GM23338 (cell line): ENCODE results near the gene RPL12. TPM values are rescaled to one million over a fixed set of nuclear protein-coding genes. Genes with fewer than 3 reads are reported as not detected.

Experiments used
- ATAC-seq: fragments of 200-7000 bp; cut with Tn5 transposase; 3 replicates; pipeline ENCODE4 v1.9.1; 2020
- DNase-seq: peaks from one replicate; pipeline ENCODE4 v3.0.0-alpha.2; 2015; ENCODE audit warnings: low spot score
- H2AFZ ChIP-seq: fragments of 200-600 bp; sonication (generic); 2 replicates; pipeline ENCODE4 v1.8.0; 2016; ENCODE audit warnings: antibody characterized with exemption, mild to moderate bottlenecking, moderate library complexity
- H3F3A ChIP-seq: fragments of 200-600 bp; sonication (generic); replicated peaks from 2 replicates; pipeline ENCODE4 v1.8.0; 2017; ENCODE audit warnings: antibody characterized with exemption, mixed run types, low read depth
- H3K27ac ChIP-seq: fragments of 200-600 bp; sonication (generic); 2 replicates; pipeline ENCODE4 v1.6.1; 2016; ENCODE audit warnings: low read depth
- H3K27me3 ChIP-seq: fragments of 200-600 bp; sonication (generic); 2 replicates; pipeline ENCODE4 v1.8.0; 2016; ENCODE audit warnings: mild to moderate bottlenecking, mixed run types, moderate library complexity; ENCODE audit not compliant: insufficient read depth
- H3K36me3 ChIP-seq: fragments of 200-600 bp; sonication (generic); 2 replicates; pipeline ENCODE4 v1.8.0; 2016; ENCODE audit warnings: mild to moderate bottlenecking; ENCODE audit not compliant: insufficient read depth
- H3K4me1 ChIP-seq: fragments of 200-600 bp; sonication (generic); 2 replicates; pipeline ENCODE4 v1.8.0; 2016; ENCODE audit warnings: mild to moderate bottlenecking, moderate library complexity; ENCODE audit not compliant: insufficient read depth
- H3K4me2 ChIP-seq: fragments of 200-600 bp; sonication (generic); 2 replicates; pipeline ENCODE4 v1.7.1; 2017; ENCODE audit warnings: mixed run types
- H3K4me3 ChIP-seq: fragments of 200-600 bp; sonication (generic); 2 replicates; pipeline ENCODE4 v1.6.1; 2016; ENCODE audit warnings: mixed run types
- H3K79me2 ChIP-seq: fragments of 200-600 bp; sonication (generic); replicated peaks from 2 replicates; pipeline ENCODE4 v1.8.0; 2017; ENCODE audit warnings: mild to moderate bottlenecking; ENCODE audit not compliant: insufficient read depth
- H3K9me2 ChIP-seq: fragments of 200-600 bp; sonication (generic); 2 replicates; pipeline ENCODE4 v1.8.0; 2017; ENCODE audit not compliant: insufficient read depth
- H4K20me1 ChIP-seq: fragments of 200-600 bp; sonication (generic); replicated peaks from 2 replicates; pipeline ENCODE4 v1.8.0; 2017; ENCODE audit warnings: mild to moderate bottlenecking; ENCODE audit not compliant: insufficient read depth
- H3K27ac Mint-ChIP-seq: 2 replicates; pipeline ENCODE4 v1.8.0; 2020; ENCODE audit warnings: inconsistent platforms, mild to moderate bottlenecking, moderate library complexity, mixed read lengths
- H3K27me3 Mint-ChIP-seq: 3 replicates; pipeline ENCODE4 v1.8.0; 2022; ENCODE audit warnings: low read depth, mild to moderate bottlenecking, moderate library complexity, mixed read lengths, inconsistent platforms; ENCODE audit not compliant: insufficient read depth, poor library complexity
- H3K36me3 Mint-ChIP-seq: 3 replicates; pipeline ENCODE4 v1.8.0; 2021; ENCODE audit warnings: low read depth, mild to moderate bottlenecking, inconsistent platforms, moderate library complexity, mixed read lengths
- H3K4me1 Mint-ChIP-seq: 3 replicates; pipeline ENCODE4 v1.8.0; 2020; ENCODE audit warnings: mild to moderate bottlenecking, inconsistent platforms, mixed read lengths
- H3K4me3 Mint-ChIP-seq: 3 replicates; pipeline ENCODE4 v1.8.0; 2021; ENCODE audit warnings: moderate library complexity, mild to moderate bottlenecking, inconsistent platforms, mixed read lengths
- H3K9me3 Mint-ChIP-seq: 3 replicates; pipeline ENCODE4 v1.8.0; 2020; ENCODE audit warnings: moderate library complexity, mild to moderate bottlenecking, inconsistent platforms, mixed read lengths
- CREB1 ChIP-seq: fragments of 250-450 bp; sonication (Bioruptor Pico); IDR thresholded peaks from 2 replicates; pipeline ENCODE4 v1.5.0; 2020; ENCODE audit warnings: low read depth, mild to moderate bottlenecking, moderate library complexity
- EZH2 ChIP-seq: fragments of 200-600 bp; sonication (generic); IDR thresholded peaks from one replicate; pipeline ENCODE4 v1.8.0; 2017; ENCODE audit warnings: antibody characterized with exemption, mild to moderate bottlenecking, low read depth; ENCODE audit not compliant: unreplicated experiment
- EZH2phosphoT487 ChIP-seq: fragments of 200-600 bp; sonication (generic); IDR thresholded peaks from one replicate; pipeline ENCODE4 v1.8.1; 2018; ENCODE audit warnings: antibody characterized with exemption; ENCODE audit not compliant: unreplicated experiment
- JUNB ChIP-seq: IDR thresholded peaks from one replicate; pipeline ENCODE4 v1.6.1; 2016; ENCODE audit warnings: antibody characterized with exemption; ENCODE audit not compliant: unreplicated experiment
- NANOG ChIP-seq: IDR thresholded peaks from 2 replicates; pipeline ENCODE4 v1.6.1; 2016; ENCODE audit warnings: antibody characterized with exemption, borderline replicate concordance
- POLR2AphosphoS5 ChIP-seq: IDR thresholded peaks from 2 replicates; pipeline ENCODE4 v1.6.1; 2016; ENCODE audit warnings: antibody characterized with exemption, low read depth
- STAT1 ChIP-seq: IDR thresholded peaks from one replicate; pipeline ENCODE4 v1.6.1; 2016; ENCODE audit warnings: antibody characterized with exemption; ENCODE audit not compliant: unreplicated experiment
- ZNF114 ChIP-seq: fragments of 250-450 bp; sonication (Bioruptor Pico); IDR thresholded peaks from 2 replicates; pipeline ENCODE4 v1.5.0; 2020; ENCODE audit warnings: mild to moderate bottlenecking, moderate library complexity
- ZNF331 ChIP-seq: fragments of 250-450 bp; sonication (Bioruptor Pico); IDR thresholded peaks from 2 replicates; pipeline ENCODE4 v1.5.0; 2020; ENCODE audit warnings: low read depth, mild to moderate bottlenecking, moderate library complexity
- polyA plus RNA-seq: library from polyadenylated mRNA; unstranded; fragments of >200 nt; fragmentation: Nextera tagmentation; extraction: Ambion mirVana; gene quantifications from 2 replicates; pipeline ENCODE4 v1.2.1, GENCODE V29; 2016
- total RNA-seq: library from RNA; depleted of rRNA; stranded (reverse); fragments of >200 nt; shearing (Covaris generic); gene quantifications from 2 replicates; pipeline ENCODE4 v1.2.3, GENCODE V29; 2014
- TF ChIP-seq, protein P1 (sequence below): IDR thresholded peaks from one replicate; pipeline ENCODE4 v1.6.1; 2018; ENCODE audit warnings: antibody characterized with exemption; ENCODE audit not compliant: unreplicated experiment
- TF ChIP-seq, protein P2 (sequence below), 2 experiments: fragments of 200-600 bp in 1 of 2; sonication (generic) in 1 of 2; conservative IDR thresholded peaks; 2 replicates each; pipeline versions ENCODE4 v1.5.1 to v1.6.1; 2016 to 2017; ENCODE audit warnings: antibody characterized with exemption in 2 of 2, low read depth in 2 of 2, mild to moderate bottlenecking in 2 of 2, moderate library complexity in 1 of 2
- TF ChIP-seq, protein P3 (sequence below): fragments of 250-450 bp; sonication (Bioruptor Pico); IDR thresholded peaks from 2 replicates; pipeline ENCODE4 v1.5.0; 2020; ENCODE audit warnings: mild to moderate bottlenecking, moderate library complexity
- TF ChIP-seq, protein P4 (sequence below): IDR thresholded peaks from 2 replicates; pipeline ENCODE4 v1.6.1; 2016; ENCODE audit warnings: antibody characterized with exemption

Gene RPL12
- total and polyA plus RNA-seq, 2 experiments from 2014 or later: 2,121 to 2,596 TPM

DNA sequence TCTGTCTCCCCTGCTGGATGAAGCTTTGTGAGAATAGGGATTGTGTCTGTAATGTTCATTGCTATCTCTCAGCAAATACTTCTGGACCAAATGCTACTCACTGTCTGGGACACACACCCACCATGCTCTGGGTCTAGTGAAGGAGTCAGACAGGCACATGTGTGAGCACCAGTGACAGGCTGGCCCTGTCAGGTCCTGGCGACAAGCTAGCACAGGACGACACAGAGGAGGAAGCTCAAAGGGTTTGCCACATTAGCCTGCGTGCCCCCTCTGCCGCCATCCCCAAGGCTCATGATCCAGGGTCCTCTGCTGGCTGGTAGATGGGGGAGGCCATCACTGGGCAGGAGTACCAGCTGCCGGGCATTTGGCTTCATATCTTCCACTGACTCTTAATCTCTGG, 23.4 kb upstream of the RPL12 start:
- H3K36me3 ChIP-seq: peaks cover 4% of the 10 kb centered on the region; the same call in 1 of the 2 replicates
- TF ChIP-seq EZH2phosphoT487 (no peak), ZNF114 (CRISPR knock-in tag) (no peak), NANOG (no peak), POLR2AphosphoS5 (no peak), JUNB (no peak), ZNF331 (no peak), EZH2 (no peak), CREB1 (CRISPR knock-in tag) (no peak), STAT1 (no peak)
- TF ChIP-seq, protein P1, sequence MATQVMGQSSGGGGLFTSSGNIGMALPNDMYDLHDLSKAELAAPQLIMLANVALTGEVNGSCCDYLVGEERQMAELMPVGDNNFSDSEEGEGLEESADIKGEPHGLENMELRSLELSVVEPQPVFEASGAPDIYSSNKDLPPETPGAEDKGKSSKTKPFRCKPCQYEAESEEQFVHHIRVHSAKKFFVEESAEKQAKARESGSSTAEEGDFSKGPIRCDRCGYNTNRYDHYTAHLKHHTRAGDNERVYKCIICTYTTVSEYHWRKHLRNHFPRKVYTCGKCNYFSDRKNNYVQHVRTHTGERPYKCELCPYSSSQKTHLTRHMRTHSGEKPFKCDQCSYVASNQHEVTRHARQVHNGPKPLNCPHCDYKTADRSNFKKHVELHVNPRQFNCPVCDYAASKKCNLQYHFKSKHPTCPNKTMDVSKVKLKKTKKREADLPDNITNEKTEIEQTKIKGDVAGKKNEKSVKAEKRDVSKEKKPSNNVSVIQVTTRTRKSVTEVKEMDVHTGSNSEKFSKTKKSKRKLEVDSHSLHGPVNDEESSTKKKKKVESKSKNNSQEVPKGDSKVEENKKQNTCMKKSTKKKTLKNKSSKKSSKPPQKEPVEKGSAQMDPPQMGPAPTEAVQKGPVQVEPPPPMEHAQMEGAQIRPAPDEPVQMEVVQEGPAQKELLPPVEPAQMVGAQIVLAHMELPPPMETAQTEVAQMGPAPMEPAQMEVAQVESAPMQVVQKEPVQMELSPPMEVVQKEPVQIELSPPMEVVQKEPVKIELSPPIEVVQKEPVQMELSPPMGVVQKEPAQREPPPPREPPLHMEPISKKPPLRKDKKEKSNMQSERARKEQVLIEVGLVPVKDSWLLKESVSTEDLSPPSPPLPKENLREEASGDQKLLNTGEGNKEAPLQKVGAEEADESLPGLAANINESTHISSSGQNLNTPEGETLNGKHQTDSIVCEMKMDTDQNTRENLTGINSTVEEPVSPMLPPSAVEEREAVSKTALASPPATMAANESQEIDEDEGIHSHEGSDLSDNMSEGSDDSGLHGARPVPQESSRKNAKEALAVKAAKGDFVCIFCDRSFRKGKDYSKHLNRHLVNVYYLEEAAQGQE: no peak
- TF ChIP-seq, protein P2, sequence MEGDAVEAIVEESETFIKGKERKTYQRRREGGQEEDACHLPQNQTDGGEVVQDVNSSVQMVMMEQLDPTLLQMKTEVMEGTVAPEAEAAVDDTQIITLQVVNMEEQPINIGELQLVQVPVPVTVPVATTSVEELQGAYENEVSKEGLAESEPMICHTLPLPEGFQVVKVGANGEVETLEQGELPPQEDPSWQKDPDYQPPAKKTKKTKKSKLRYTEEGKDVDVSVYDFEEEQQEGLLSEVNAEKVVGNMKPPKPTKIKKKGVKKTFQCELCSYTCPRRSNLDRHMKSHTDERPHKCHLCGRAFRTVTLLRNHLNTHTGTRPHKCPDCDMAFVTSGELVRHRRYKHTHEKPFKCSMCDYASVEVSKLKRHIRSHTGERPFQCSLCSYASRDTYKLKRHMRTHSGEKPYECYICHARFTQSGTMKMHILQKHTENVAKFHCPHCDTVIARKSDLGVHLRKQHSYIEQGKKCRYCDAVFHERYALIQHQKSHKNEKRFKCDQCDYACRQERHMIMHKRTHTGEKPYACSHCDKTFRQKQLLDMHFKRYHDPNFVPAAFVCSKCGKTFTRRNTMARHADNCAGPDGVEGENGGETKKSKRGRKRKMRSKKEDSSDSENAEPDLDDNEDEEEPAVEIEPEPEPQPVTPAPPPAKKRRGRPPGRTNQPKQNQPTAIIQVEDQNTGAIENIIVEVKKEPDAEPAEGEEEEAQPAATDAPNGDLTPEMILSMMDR (conservative IDR thresholded peaks at IDR 0.05; ENCODE audit: low read depth in 2 of 2): no peak
- TF ChIP-seq, protein P3, sequence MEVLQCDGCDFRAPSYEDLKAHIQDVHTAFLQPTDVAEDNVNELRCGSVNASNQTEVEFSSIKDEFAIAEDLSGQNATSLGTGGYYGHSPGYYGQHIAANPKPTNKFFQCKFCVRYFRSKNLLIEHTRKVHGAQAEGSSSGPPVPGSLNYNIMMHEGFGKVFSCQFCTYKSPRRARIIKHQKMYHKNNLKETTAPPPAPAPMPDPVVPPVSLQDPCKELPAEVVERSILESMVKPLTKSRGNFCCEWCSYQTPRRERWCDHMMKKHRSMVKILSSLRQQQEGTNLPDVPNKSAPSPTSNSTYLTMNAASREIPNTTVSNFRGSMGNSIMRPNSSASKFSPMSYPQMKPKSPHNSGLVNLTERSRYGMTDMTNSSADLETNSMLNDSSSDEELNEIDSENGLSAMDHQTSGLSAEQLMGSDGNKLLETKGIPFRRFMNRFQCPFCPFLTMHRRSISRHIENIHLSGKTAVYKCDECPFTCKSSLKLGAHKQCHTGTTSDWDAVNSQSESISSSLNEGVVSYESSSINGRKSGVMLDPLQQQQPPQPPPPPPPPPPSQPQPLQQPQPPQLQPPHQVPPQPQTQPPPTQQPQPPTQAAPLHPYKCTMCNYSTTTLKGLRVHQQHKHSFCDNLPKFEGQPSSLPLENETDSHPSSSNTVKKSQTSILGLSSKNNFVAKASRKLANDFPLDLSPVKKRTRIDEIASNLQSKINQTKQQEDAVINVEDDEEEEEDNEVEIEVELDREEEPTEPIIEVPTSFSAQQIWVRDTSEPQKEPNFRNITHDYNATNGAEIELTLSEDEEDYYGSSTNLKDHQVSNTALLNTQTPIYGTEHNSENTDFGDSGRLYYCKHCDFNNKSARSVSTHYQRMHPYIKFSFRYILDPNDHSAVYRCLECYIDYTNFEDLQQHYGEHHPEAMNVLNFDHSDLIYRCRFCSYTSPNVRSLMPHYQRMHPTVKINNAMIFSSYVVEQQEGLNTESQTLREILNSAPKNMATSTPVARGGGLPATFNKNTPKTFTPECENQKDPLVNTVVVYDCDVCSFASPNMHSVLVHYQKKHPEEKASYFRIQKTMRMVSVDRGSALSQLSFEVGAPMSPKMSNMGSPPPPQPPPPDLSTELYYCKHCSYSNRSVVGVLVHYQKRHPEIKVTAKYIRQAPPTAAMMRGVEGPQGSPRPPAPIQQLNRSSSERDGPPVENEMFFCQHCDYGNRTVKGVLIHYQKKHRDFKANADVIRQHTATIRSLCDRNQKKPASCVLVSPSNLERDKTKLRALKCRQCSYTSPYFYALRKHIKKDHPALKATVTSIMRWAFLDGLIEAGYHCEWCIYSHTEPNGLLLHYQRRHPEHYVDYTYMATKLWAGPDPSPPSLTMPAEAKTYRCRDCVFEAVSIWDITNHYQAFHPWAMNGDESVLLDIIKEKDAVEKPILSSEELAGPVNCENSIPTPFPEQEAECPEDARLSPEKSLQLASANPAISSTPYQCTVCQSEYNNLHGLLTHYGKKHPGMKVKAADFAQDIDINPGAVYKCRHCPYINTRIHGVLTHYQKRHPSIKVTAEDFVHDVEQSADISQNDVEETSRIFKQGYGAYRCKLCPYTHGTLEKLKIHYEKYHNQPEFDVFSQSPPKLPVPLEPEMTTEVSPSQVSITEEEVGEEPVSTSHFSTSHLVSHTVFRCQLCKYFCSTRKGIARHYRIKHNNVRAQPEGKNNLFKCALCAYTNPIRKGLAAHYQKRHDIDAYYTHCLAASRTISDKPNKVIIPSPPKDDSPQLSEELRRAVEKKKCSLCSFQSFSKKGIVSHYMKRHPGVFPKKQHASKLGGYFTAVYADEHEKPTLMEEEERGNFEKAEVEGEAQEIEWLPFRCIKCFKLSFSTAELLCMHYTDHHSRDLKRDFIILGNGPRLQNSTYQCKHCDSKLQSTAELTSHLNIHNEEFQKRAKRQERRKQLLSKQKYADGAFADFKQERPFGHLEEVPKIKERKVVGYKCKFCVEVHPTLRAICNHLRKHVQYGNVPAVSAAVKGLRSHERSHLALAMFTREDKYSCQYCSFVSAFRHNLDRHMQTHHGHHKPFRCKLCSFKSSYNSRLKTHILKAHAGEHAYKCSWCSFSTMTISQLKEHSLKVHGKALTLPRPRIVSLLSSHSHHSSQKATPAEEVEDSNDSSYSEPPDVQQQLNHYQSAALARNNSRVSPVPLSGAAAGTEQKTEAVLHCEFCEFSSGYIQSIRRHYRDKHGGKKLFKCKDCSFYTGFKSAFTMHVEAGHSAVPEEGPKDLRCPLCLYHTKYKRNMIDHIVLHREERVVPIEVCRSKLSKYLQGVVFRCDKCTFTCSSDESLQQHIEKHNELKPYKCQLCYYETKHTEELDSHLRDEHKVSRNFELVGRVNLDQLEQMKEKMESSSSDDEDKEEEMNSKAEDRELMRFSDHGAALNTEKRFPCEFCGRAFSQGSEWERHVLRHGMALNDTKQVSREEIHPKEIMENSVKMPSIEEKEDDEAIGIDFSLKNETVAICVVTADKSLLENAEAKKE: no peak
- TF ChIP-seq, protein P4, sequence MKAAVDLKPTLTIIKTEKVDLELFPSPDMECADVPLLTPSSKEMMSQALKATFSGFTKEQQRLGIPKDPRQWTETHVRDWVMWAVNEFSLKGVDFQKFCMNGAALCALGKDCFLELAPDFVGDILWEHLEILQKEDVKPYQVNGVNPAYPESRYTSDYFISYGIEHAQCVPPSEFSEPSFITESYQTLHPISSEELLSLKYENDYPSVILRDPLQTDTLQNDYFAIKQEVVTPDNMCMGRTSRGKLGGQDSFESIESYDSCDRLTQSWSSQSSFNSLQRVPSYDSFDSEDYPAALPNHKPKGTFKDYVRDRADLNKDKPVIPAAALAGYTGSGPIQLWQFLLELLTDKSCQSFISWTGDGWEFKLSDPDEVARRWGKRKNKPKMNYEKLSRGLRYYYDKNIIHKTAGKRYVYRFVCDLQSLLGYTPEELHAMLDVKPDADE: no peak
- no peaks in the 10 kb centered on the region for H3K79me2 ChIP-seq
- no peak overlapping the region for H3K4me3 ChIP-seq
- Mint-ChIP-seq H3K9me3 (no peaks in the 10 kb centered on the region), H3K4me1 (no peaks in the 10 kb centered on the region; the same call in 2 of the 3 replicates), H3K27ac (no peak overlapping the region), H3K4me3 (no peak overlapping the region), H3K27me3 (no peaks in the 10 kb centered on the region), H3K36me3 (peaks cover 15% of the 10 kb centered on the region)
- no peak for DNase-seq
- no peaks in the 10 kb centered on the region; the same call in 1 of the 2 replicates for H4K20me1 ChIP-seq
- H3K4me2 ChIP-seq: no peak overlapping the region
- H3K4me1 ChIP-seq: 0 out of 2 replicates have a peak, but pooled peaks cover 8% of the 10 kb centered on the region
- H3F3A ChIP-seq: 0 out of 2 replicates have a peak, but pooled peaks cover 5% of the 10 kb centered on the region
- no peaks in the 10 kb centered on the region for H3K27me3 ChIP-seq
- H3K27ac ChIP-seq: no peak overlapping the region
- no peak for ATAC-seq
- H3K9me2 ChIP-seq: no peaks in the 10 kb centered on the region
- no peak overlapping the region for H2AFZ ChIP-seq
